Measurements from ENCODE around the gene PTK6.

- no peak for TF ChIP-seq CTCF (IDR thresholded peaks at IDR 0.05)
- TF ChIP-seq POLR2A (IDR thresholded peaks at IDR 0.05): no peak
Measured at GRCh38 chr20:63568170-63568981, 31.2 kb upstream of the PTK6 start.

Data from Peyer's patch (tissue), 4 donors.